ENCODE measurements around the gene KDM1A.
A peak's percentile ranks its signal among the peaks of the same experiment; 100 is the strongest.

The KDM1A gene

GRCh38 chr1:23079025-23079424 is 59.8 kb downstream of the KDM1A start:
- no peak for DNase-seq

- DNase-seq = no peak
Observed at GRCh38 chr1:23080885-23081284, 61.6 kb downstream of the KDM1A start.

- DNase-seq = no peak
Observed at GRCh38 chr1:23081376-23081775, 62.1 kb downstream of the KDM1A start.

- no peak for DNase-seq
Observed at GRCh38 chr1:23083714-23084480, 64.6 kb downstream of the KDM1A start.

- DNase-seq = no peak
Observed at GRCh38 chr1:23084880-23085279, 65.6 kb downstream of the KDM1A start.

GRCh38 chr1:23085696-23086095 is 66.4 kb downstream of the KDM1A start:
- no peak for DNase-seq

- no peak for DNase-seq
Observed at GRCh38 chr1:23088027-23088426, 68.8 kb downstream of the KDM1A start.

- DNase-seq = no peak
Observed at GRCh38 chr1:23090056-23090455, 70.8 kb downstream of the KDM1A start.

- DNase-seq = no peak
Observed at GRCh38 chr1:23091545-23091944, 72.3 kb downstream of the KDM1A start.

- DNase-seq = no peak
Observed at GRCh38 chr1:23092447-23092846, 73.2 kb downstream of the KDM1A start.

GRCh38 chr1:23097316-23097715 is 78.0 kb downstream of the KDM1A start:
- DNase-seq = no peak

GRCh38 chr1:23098463-23099170 is 79.3 kb downstream of the KDM1A start:
- peak; percentile 34 to 37 for DNase-seq

- no peak for DNase-seq
Observed at GRCh38 chr1:23099171-23099536, 79.9 kb downstream of the KDM1A start.

GRCh38 chr1:23100074-23100748 is 80.9 kb downstream of the KDM1A start:
- no peak for DNase-seq

- DNase-seq = no peak
Observed at GRCh38 chr1:23101101-23101827, 82.0 kb downstream of the KDM1A start.

GRCh38 chr1:23101887-23102286 is 82.6 kb downstream of the KDM1A start:
- DNase-seq = no peak

GRCh38 chr1:23102289-23102688 is 83.0 kb downstream of the KDM1A start:
- no peak for DNase-seq

- peak in 1 of 2 donors; percentile 27 for DNase-seq
Observed at GRCh38 chr1:23103001-23103889, 84.0 kb downstream of the KDM1A start.

- DNase-seq = no peak
Observed at GRCh38 chr1:23108918-23109533, 89.8 kb downstream of the KDM1A start.

GRCh38 chr1:23110391-23110790 is 91.1 kb downstream of the KDM1A start:
- no peak for DNase-seq
